Measurements from ENCODE around the gene MOB3B.

GRCh38 chr9:27473111-27473529, 56.5 kb downstream of the MOB3B start:
- no peak for TF ChIP-seq CTCF (conservative IDR thresholded peaks at IDR 0.05; ENCODE audit: low read depth, low read length)
- no peak for TF ChIP-seq EZH2 (IDR thresholded peaks at IDR 0.05; ENCODE audit: borderline replicate concordance, low read depth, low read length, poor library complexity, severe bottlenecking)
